Prostate gland (tissue), 2 donors: ENCODE results near the gene NUS1. TPM values are rescaled to one million over a fixed set of nuclear protein-coding genes. Genes with fewer than 3 reads are reported as not detected.
"Not testable (repeated sequence)": the region's sequence is repeated elsewhere in the genome, so short reads cannot be mapped to it uniquely, and the experiment has no call there.

Experiments used
- DNase-seq: peaks from one replicate; pipeline ENCODE4 v3.0.0-alpha.2; 2019; ENCODE audit warnings: low spot score
- H3K27ac ChIP-seq, 2 donors: fragments of 200-600 bp; sonication (generic); 2 replicates each; pipeline ENCODE4 v1.5.1; 2017 to 2019
- H3K27me3 ChIP-seq: fragments of 200-600 bp; sonication (generic); replicated peaks from 2 replicates; pipeline ENCODE4 v1.5.1; 2019; ENCODE audit not compliant: insufficient read depth
- H3K36me3 ChIP-seq, 2 donors: fragments of 200-600 bp; sonication (generic); 1 replicate in 1 of 2; 2 replicates in 1 of 2; pipeline versions ENCODE4 v1.5.1 to v1.8.1; 2017 to 2019
- H3K4me1 ChIP-seq: fragments of 200-600 bp; sonication (generic); replicated peaks from 2 replicates; pipeline ENCODE4 v1.5.1; 2019
- H3K4me3 ChIP-seq, 2 donors: fragments of 200-600 bp; sonication (generic); 2 replicates each; pipeline ENCODE4 v1.5.1; 2017 to 2019
- H3K9me3 ChIP-seq: fragments of 200-600 bp; sonication (generic); 2 replicates; pipeline ENCODE4 v1.5.1; 2017
- CTCF ChIP-seq, 4 experiments: fragments of 200-600 bp in 2 of 4; fragments of 450-650 bp in 2 of 4; sonication (generic) in 2 of 4; IDR thresholded peaks; 1 replicate in 3 of 4; 2 replicates in 1 of 4; pipeline ENCODE4 v1.5.1; 2016 to 2019; ENCODE audit warnings: antibody characterized with exemption in 4 of 4, mild to moderate bottlenecking in 2 of 4, moderate library complexity in 2 of 4
- POLR2A ChIP-seq: fragments of 450-650 bp; IDR thresholded peaks from one replicate; pipeline ENCODE4 v1.6.1; 2016; ENCODE audit warnings: antibody characterized with exemption, mild to moderate bottlenecking
- POLR2AphosphoS5 ChIP-seq: sonication (generic); formaldehyde crosslinking; IDR thresholded peaks from one replicate; pipeline ENCODE4 v1.6.1; 2017; ENCODE audit warnings: antibody characterized with exemption
- WGBS: methylation state at CpG from one replicate; pipeline ENCODE4 v1.1.5; 2018; 5-methylcytosine and 5-hydroxymethylcytosine counted together
- intact Hi-C: fragments of 100-400 bp; cut with DNase I; formaldehyde crosslinking; loops from one replicate; pipeline ENCODE4 v1.14.2; 2022
- total RNA-seq, 2 donors: library from RNA; depleted of rRNA; stranded (reverse); fragments of >200 nt; gene quantifications; one replicate each; pipeline ENCODE4 v1.1.0, GENCODE V29; 2016

Gene NUS1
- 10 to 100 TPM; 17.5 to 26.1 TPM for total RNA-seq

DNA sequence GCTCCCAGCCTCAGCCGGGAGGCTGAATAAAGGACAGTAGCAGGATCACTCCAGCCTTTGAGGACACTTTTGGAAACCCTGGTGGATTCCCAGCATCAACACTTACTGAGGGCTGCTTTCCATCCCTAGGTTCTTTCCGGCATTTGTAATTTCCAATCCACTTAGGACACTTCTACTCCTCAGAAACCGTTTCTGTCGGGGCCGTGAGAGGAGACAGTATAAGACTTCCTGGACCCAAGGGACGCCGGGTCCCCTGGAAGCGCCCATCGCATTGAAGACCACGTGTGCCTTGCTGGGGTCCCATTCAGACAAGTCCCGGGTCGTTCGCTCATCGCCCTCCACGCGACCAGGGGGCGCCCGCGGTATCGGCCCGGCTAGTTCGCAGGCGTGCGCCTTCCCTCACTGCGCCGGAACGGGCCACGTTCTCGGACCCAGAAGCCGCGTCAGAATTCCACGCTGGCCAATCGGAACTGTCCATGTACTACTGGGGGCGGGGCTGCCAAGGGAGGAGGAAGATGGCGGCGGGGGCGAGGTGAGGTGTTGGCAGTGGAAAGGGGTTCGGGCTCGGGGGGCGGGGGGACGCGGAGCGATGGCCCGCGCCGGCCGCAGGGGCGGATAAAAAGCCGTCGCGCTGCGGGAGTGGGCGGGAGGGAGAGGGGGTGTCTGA, at the start of gene NUS1:
Gene NUS1 (plus strand): TSS at position 479 of the 667 bp plus-strand sequence. CDS start 202 bp downstream, outside the sequence.
- Histone ChIP-seq H3K27me3 (no peaks in the 10 kb centered on the region), H3K9me3 (no peaks in the 10 kb centered on the region), H3K4me1 (peaks cover 6% of the 10 kb centered on the region), H3K36me3 (no peaks in the 10 kb centered on the region), H3K4me3 (peak within 1 kb of the TSS; percentile 53 to 54), H3K27ac (peak within 1 kb of the TSS; percentile 64 to 74)
- WGBS: under 1% methylated on average over 52 of the region's 53 CpGs
- DNase-seq: peak; percentile 97
- peak; percentile 38 for TF ChIP-seq POLR2A
- peak; percentile 92 for TF ChIP-seq POLR2AphosphoS5
- TF ChIP-seq CTCF (IDR thresholded peaks at IDR 0.05): peak; percentile 71 to 84 (median 81)
- intact Hi-C loops: no loop called here

DNA sequence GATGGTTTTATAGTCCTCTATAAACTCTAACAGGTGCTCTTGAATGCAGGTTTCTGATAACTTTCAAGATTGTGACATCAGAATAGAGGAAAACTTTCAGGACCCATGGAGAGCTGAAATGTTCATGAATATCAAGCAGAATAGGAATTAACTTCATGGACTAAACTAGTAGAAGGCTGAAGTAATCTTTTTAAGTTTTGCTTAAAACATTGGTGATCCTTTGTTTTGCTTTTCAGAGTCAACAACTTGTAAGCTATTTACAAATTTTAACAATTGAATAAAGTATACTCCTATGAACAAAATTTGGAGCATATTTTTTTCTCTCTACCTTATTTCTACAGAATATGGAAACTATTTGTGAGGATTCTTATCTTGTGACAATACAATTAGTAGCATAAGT, 47.7 kb upstream of the NUS1 start:
- Histone ChIP-seq H3K9me3 (no peaks in the 10 kb centered on the region), H3K27ac (no peak overlapping the region), H3K4me1 (no peaks in the 10 kb centered on the region), H3K4me3 (no peak overlapping the region), H3K27me3 (no peaks in the 10 kb centered on the region), H3K36me3 (no peaks in the 10 kb centered on the region)
- DNase-seq: no peak
- intact Hi-C loops: no loop called here
- no peak for TF ChIP-seq CTCF (IDR thresholded peaks at IDR 0.05)
- no peak for TF ChIP-seq POLR2AphosphoS5
- TF ChIP-seq POLR2A: no peak

GRCh38 chr6:117629119-117629660, 46.1 kb upstream of the NUS1 start:
- WGBS: 53% methylated on average over 1 of the region's 1 CpG
- Histone ChIP-seq H3K9me3 (no peaks in the 10 kb centered on the region), H3K27ac (no peak overlapping the region), H3K36me3 (no peaks in the 10 kb centered on the region), H3K4me1 (no peaks in the 10 kb centered on the region), H3K4me3 (no peak overlapping the region), H3K27me3 (no peaks in the 10 kb centered on the region)
- TF ChIP-seq POLR2AphosphoS5 (no peak), CTCF (IDR thresholded peaks at IDR 0.05) (no peak), POLR2A (no peak)
- intact Hi-C loops: no loop called here
- DNase-seq: no peak

DNA sequence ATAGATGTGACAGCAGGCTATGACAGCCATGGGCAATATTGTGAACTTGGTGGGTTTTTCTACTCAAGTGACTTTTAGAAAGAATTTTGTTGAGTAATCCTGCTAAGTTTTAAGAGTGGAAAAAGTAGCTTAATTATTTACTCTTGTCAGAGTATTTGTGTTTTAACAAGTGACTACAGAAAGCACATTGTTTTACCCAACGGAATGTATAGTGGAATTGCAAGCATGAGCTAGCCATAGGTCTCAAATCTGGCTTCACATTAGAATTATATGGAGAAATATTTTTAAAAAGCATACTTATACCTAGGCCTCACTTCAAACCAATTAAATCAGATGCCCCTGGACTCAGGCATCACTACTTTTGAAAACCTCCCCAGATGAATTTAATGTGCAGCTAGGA, 37.5 kb upstream of the NUS1 start:
- no peaks in the 10 kb centered on the region for H3K9me3 ChIP-seq
- no peak overlapping the region for H3K4me3 ChIP-seq
- no peak overlapping the region for H3K27ac ChIP-seq
- H3K27me3 ChIP-seq: no peaks in the 10 kb centered on the region
- H3K36me3 ChIP-seq: no peaks in the 10 kb centered on the region
- intact Hi-C loops: no loop called here
- no peak for DNase-seq
- TF ChIP-seq CTCF (IDR thresholded peaks at IDR 0.05) (no peak), POLR2A (no peak), POLR2AphosphoS5 (no peak)
- H3K4me1 ChIP-seq: no peaks in the 10 kb centered on the region
- WGBS: 52% methylated on average over 1 of the region's 1 CpG

- no peaks in the 10 kb centered on the region for H3K27me3 ChIP-seq
- no peaks in the 10 kb centered on the region for H3K36me3 ChIP-seq
- no peak for DNase-seq
- H3K4me3 ChIP-seq: no peak overlapping the region
- no peaks in the 10 kb centered on the region for H3K9me3 ChIP-seq
- 91% methylated on average over 2 of the region's 2 CpGs for WGBS
- no peak for TF ChIP-seq POLR2A
- no peak for TF ChIP-seq CTCF (IDR thresholded peaks at IDR 0.05)
- no peak for TF ChIP-seq POLR2AphosphoS5
- no peaks in the 10 kb centered on the region for H3K4me1 ChIP-seq
- no peak overlapping the region for H3K27ac ChIP-seq
- intact Hi-C loops: no loop called here
Measured at GRCh38 chr6:117642976-117643375, 32.3 kb upstream of the NUS1 start.

DNA sequence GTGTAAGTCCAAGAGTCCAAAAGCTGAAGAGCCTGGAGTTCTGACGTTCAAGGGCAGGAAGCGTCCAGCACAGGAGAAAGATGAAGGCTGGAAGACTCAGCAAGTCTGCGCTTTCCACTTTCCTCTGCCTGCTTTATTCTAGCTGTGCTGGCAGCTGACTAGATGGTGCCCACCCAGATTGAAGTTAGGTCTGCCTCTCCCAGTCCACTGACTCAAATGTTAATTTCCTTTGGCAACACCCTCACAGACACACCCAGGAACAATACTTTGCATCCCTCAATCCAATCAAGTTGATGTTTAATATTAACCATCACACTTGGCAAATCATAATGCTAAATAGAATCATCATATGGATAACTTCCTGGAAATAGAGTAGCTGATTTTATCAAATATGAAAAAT, 23.3 kb upstream of the NUS1 start:
- H3K36me3 ChIP-seq, H3K4me3 ChIP-seq, H3K27me3 ChIP-seq, H3K9me3 ChIP-seq, H3K27ac ChIP-seq, intact Hi-C loops, DNase-seq, H3K4me1 ChIP-seq: not testable (repeated sequence)
- WGBS: 94% methylated on average over 3 of the region's 3 CpGs
